Activated CD8-positive, alpha-beta T cell treated with anti-CD3 and anti-CD28 coated beads for 36 hours (primary cell): ENCODE measurements around the gene KRT6A. TPM values are rescaled to one million over a fixed set of nuclear protein-coding genes. Genes with fewer than 3 reads are reported as not detected.

Source experiments
- ATAC-seq: fragments of 200-7000 bp; cut with Tn5 transposase; one replicate; pipeline ENCODE4 v1.10.0; 2021; ENCODE audit warnings: mild to moderate bottlenecking, moderate library complexity
- CTCF ChIA-PET: fragments of 350-600 bp; sonication (Branson Sonifier 250); formaldehyde crosslinking; loops from one replicate; lab custom pipeline; 2021; ENCODE audit warnings: antibody characterized with exemption; lab: Charles Lee
- POLR2A ChIA-PET: fragments of 350-600 bp; sonication (Branson Sonifier 250); formaldehyde crosslinking; loops from one replicate; lab custom pipeline; 2021; ENCODE audit warnings: antibody characterized with exemption; lab: Charles Lee
- DNase-seq: peaks from one replicate; pipeline ENCODE4 v3.0.0-alpha.2; 2020
- H3K27ac Mint-ChIP-seq: one replicate; pipeline ENCODE4 v1.8.0; 2021; ENCODE audit warnings: mild to moderate bottlenecking, mixed read lengths
- H3K27me3 Mint-ChIP-seq: one replicate; pipeline ENCODE4 v1.8.0; 2021; ENCODE audit warnings: mixed read lengths
- H3K36me3 Mint-ChIP-seq: one replicate; pipeline ENCODE4 v1.8.0; 2021; ENCODE audit warnings: low read depth, mixed read lengths
- H3K4me1 Mint-ChIP-seq: one replicate; pipeline ENCODE4 v1.8.0; 2021; ENCODE audit warnings: low read depth, mixed read lengths
- H3K4me3 Mint-ChIP-seq: one replicate; pipeline ENCODE4 v1.8.0; 2021; ENCODE audit warnings: mild to moderate bottlenecking, moderate library complexity, mixed read lengths
- H3K9me3 Mint-ChIP-seq: one replicate; pipeline ENCODE4 v1.8.0; 2021; ENCODE audit warnings: mixed read lengths
- CTCF ChIP-seq: fragments of 200-600 bp; IDR thresholded peaks from one replicate; pipeline ENCODE4 v1.8.0; 2022; ENCODE audit warnings: antibody characterized with exemption, mild to moderate bottlenecking
- intact Hi-C: fragments of 100-400 bp; cut with micrococcal nuclease; formaldehyde crosslinking; loops from one replicate; pipeline ENCODE4 v1.10.0; 2022
- total RNA-seq, 2 experiments: library from RNA; stranded (reverse); gene quantifications; one replicate each; pipeline ENCODE4 v1.2.3, GENCODE V29; 2021

The KRT6A gene
- total RNA-seq, 2 experiments from 2014 or later = not detected

- Mint-ChIP-seq H3K27me3 (peaks cover 7% of the 10 kb centered on the region), H3K27ac (no peak within 1 kb of the TSS), H3K4me1 (no peaks in the 10 kb centered on the region), H3K4me3 (no peak within 1 kb of the TSS), H3K36me3 (no peaks in the 10 kb centered on the region), H3K9me3 (no peaks in the 10 kb centered on the region)
- ATAC-seq = no peak
- ChIA-PET CTCF (no interaction called here), POLR2A (no interaction called here)
- intact Hi-C loops = no loop called here
- no peak for DNase-seq
- TF ChIP-seq CTCF = no peak
Measured at GRCh38 chr12:52473768-52474167, 19.3 kb downstream of the KRT6A start, which contains the start of gene KRT6C. TSS of gene KRT6C (minus strand) at chr12:52473805. CDS start at chr12:52473737, 68 bp downstream.

- POLR2A ChIA-PET = no interaction called here
- Mint-ChIP-seq H3K27ac (no peak overlapping the region), H3K4me3 (no peak overlapping the region), H3K9me3 (no peaks in the 10 kb centered on the region), H3K36me3 (no peaks in the 10 kb centered on the region), H3K4me1 (no peaks in the 10 kb centered on the region), H3K27me3 (peaks cover 9% of the 10 kb centered on the region)
- ATAC-seq (no peak), DNase-seq (no peak)
- no peak for TF ChIP-seq CTCF
- CTCF ChIA-PET = no interaction called here
- intact Hi-C loops = no loop called here
Measured at GRCh38 chr12:52469853-52470252, 23.2 kb downstream of the KRT6A start.

- ChIA-PET POLR2A (no interaction called here), CTCF (no interaction called here)
- no peak for TF ChIP-seq CTCF
- Mint-ChIP-seq H3K27ac (no peak overlapping the region), H3K9me3 (no peaks in the 10 kb centered on the region), H3K27me3 (peaks cover 12% of the 10 kb centered on the region), H3K36me3 (no peaks in the 10 kb centered on the region), H3K4me1 (no peaks in the 10 kb centered on the region), H3K4me3 (no peak overlapping the region)
- intact Hi-C loops = no loop called here
- ATAC-seq (no peak), DNase-seq (no peak)
Measured at GRCh38 chr12:52464897-52465296, 28.2 kb downstream of the KRT6A start.

GRCh38 chr12:52461693-52462092 is 31.4 kb downstream of the KRT6A start:
- ATAC-seq (no peak), DNase-seq (no peak)
- CTCF ChIA-PET = interaction anchor here (1.2 kb wide), 1 partner anchor 422 kb away, joined by 3 read pairs; no protein-coding TSS in a partner anchor
- Mint-ChIP-seq H3K4me1 (no peaks in the 10 kb centered on the region), H3K9me3 (no peaks in the 10 kb centered on the region), H3K36me3 (no peaks in the 10 kb centered on the region), H3K4me3 (no peak overlapping the region), H3K27me3 (peaks cover 9% of the 10 kb centered on the region), H3K27ac (no peak overlapping the region)
- POLR2A ChIA-PET = no interaction called here
- intact Hi-C loops = no loop called here
- TF ChIP-seq CTCF = no peak

- intact Hi-C loops = no loop called here
- Mint-ChIP-seq H3K27me3 (peaks cover 12% of the 10 kb centered on the region), H3K4me1 (peaks cover 5% of the 10 kb centered on the region), H3K36me3 (no peaks in the 10 kb centered on the region), H3K27ac (no peak overlapping the region), H3K9me3 (no peaks in the 10 kb centered on the region), H3K4me3 (no peak overlapping the region)
- ATAC-seq = no peak
- POLR2A ChIA-PET = interaction anchor here (0.8 kb wide), 1 partner anchor 1602 kb away, joined by 4 read pairs; no protein-coding TSS in a partner anchor
- no peak for TF ChIP-seq CTCF
- no peak for DNase-seq
- CTCF ChIA-PET = no interaction called here
Measured at GRCh38 chr12:52458861-52459260, 34.2 kb downstream of the KRT6A start.
